LHCN-M2 (cell line): Measurements from ENCODE around the gene BAZ1A. TPM values are rescaled to one million over a fixed set of nuclear protein-coding genes. Genes with fewer than 3 reads are reported as not detected.

Source experiments
- DNase-seq: peaks from one replicate; pipeline ENCODE4 v3.0.0-alpha.2; 2012; ENCODE audit warnings: low read depth
- total RNA-seq: library from RNA; depleted of rRNA; stranded (reverse); fragments of >200 nt; gene quantifications from 2 replicates; pipeline ENCODE4 v1.2.3, GENCODE V29; 2014; rRNA removed

BAZ1A gene
- total RNA-seq, 1 experiment from 2014 or later, result 39.4 TPM

DNA sequence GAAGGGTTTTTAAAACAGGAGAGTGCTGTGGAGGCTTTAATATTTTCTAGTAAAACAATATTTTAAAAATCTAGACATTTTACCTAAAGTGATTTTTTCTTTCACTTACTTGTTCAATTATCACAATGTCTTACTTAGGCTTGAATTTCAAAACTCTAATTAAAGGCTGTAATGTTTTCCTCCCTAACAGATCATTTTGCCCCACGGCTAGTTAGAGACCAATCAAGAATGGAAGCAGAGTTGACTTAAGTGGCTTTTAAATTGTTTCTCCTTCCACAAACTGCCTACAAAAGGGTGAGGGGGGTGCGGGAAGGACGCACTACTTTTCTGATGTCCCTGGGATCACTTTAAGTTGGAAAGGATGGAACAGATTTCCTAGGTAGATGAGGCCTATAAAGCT lies 151.3 kb downstream of the BAZ1A start:
- no peak for DNase-seq

DNA sequence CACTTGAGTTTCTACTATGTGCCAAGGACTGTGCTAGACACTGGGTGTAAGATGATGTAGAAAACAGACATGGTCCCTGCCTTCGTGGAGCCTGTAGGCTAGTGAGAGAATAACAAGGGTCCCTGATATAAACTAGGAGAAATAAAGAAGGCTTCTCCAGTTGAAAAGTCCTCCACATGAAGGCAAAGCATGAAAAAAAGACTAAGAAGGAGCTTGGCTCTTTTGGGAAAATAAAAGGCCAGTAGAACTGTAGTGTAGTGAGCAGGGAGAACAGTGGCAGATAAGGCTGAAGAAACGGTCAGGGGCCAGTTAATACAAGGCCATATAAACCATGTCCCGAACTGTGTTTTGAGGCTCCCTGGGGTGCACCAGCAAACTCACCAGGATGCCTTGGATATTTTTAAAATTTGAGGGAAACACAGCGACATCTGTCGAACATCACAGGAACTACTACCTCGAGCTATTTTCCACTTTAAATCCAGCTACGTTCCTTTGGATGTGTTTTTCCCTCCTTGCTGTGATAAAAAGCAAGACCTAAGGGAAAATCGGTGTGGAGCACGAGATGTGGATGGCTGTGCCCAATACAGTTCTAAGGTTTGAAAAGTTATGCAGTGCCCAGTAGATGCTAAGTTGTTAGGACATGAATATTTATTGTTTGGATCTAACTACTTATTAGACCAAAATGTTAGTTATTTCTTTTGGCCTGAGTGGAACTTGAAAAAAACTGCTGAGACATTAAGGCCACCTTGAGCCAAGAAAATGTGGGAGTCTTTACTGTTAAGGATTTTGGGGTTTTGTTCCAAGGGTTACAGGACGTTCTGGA lies 152.2 kb downstream of the BAZ1A start:
- peak; percentile 71 for DNase-seq

DNA sequence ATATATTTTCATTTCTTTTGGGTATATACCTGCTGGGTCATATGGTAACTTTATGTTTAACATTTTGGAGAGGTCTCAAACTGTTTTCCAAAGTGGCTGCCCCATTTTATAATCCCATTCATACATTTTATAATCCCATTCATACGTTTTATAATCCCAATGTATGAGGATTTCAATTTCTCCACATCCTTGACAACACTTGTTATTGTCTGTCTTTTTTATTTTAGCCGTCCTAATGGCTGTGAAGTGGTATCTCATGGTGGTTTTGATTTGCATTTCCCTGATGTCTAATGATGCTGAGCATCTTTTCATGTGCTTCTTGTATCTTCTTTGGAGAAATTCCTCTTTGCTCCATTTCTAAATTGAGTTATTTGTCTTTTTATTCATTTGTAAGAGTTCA lies 154.0 kb downstream of the BAZ1A start:
- DNase-seq, result no peak

GRCh38 chr14:34718750-34719304 lies 156.3 kb downstream of the BAZ1A start:
- DNase-seq, result peak; percentile 67

DNA sequence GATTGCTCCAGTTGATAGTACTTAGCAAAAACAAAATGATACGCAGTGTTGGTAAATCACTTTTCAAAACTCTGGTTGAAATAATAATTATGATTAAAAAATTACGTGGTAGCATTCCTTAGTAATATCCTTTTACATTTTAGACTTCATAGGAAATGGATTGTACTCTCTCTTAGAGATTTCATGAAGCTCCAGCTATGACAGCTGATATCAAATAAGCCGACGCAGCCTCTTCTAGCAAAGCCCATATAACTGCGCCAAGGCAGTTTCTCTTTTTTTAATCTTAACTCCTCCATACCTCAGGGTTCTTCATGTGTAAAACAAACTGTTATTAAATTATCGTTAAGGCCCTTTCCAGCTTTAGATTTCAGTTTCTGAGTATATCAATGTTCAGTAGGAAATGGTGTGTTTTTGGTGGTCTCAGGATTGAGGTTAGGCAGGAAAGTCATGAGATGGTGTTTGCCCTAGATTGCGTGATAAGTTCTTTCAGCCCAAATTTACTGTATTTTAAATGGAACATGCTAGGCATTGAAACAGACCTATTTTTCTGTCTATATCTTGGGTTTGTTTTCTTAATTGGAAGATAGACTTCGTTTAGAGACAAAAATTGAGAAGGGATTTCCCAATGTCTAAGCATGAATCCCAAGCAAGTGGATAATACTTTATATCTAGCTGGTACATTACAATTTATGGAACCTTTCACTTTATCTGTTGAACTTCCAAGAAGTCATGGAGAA lies 159.9 kb downstream of the BAZ1A start:
- DNase-seq, result no peak

DNA sequence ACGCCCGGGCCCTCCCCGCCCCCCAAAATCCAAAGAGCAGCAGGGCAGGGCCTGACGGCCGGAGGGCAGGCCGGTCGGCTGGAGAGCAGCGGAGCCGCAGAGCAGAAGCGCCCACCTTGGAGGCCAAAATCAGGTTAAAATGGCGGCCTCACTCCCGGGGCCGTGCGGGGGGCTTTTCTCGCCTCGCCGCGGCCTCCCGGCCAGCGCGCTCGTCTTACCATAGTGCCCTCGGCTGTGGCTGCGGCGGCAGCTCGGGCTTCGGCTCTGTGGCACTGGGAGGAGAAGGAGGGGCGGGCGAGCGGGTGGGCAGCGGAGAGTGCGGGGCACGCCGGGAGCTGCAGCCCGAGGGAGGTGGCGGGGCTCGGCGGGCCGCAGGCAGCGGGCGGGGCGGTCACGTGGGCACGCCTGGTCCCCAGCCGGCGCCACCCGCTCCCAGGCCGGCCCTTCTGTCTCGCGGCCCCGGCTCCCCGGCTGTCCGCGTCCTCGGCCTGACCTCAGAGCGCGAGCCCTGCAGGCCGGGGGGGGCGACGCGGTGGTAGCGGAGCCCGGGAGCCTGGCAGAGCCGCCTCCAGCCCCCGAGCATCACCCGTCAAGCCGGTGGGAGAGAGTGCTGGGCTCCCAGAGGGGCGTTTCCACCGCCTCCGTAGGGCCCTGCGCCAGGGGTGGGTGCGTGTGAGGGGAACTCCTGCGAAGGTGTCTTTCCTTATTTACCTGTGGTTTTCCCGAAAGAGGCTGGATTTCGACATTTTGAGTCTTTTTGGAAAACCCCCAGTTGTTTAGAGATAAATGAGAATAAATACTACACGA lies 160.6 kb downstream of the BAZ1A start, which contains the start of gene CFL2:
TSS of gene CFL2 (minus strand) at position 274 of the 807 bp plus-strand sequence. CDS start at position 221, 53 bp downstream.
- DNase-seq, result peak; percentile 77

DNA sequence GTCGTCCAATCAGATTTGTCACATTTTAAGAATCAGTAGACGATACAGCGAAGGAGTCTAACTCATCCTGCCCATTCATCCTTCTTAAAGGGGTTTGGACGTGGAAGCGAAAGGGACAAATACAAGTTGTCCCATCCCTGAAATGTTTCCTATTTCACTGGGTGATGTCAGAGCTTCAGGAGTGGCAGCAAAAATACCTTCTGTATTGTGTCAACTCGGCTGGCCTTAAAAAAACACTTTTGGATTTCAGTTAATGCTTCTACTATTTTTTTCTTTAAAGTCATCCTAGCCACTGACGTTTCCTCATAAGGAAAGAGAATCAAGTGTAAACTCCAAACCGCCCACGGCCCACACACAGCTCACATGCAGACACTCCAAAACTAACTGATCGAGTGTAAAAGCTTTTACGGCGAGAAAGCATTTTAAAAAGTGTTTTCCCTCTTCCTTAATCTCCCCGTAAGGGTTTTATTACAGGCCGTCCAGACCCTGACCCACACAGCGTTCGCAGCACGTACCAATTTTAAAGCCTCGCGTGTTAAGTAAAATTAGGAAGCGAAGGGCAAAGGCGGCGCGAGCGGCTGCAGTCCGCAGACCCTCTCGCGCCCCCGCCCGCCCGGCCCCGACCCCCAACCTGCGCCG lies 161.4 kb downstream of the BAZ1A start:
- peak; percentile 72 for DNase-seq

DNA sequence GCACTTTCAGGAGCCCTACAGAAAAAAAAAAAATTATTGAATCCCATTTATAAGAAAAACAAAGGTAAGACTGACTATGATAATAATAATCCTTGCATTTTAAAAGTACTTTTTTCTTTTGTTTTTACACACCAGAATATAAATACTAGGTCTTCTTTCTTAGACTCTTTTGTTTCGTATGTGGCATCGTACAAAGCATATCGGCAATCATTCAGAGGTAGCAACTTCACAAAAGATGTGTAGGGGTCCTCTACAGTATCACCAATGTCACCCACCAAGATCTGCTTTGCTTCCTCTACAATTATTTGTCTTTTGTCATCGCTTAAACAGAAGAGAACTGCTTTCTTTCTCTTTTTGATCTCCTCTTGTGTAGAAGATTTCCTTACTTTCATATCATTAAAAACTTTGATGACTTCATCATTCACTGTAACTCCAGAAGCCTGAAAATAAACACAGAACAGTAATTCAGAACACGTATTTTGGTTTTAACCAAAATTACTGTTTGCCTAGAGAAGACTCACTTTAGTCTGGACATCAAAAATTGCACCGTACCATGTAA lies 162.0 kb downstream of the BAZ1A start:
- DNase-seq, result no peak

DNA sequence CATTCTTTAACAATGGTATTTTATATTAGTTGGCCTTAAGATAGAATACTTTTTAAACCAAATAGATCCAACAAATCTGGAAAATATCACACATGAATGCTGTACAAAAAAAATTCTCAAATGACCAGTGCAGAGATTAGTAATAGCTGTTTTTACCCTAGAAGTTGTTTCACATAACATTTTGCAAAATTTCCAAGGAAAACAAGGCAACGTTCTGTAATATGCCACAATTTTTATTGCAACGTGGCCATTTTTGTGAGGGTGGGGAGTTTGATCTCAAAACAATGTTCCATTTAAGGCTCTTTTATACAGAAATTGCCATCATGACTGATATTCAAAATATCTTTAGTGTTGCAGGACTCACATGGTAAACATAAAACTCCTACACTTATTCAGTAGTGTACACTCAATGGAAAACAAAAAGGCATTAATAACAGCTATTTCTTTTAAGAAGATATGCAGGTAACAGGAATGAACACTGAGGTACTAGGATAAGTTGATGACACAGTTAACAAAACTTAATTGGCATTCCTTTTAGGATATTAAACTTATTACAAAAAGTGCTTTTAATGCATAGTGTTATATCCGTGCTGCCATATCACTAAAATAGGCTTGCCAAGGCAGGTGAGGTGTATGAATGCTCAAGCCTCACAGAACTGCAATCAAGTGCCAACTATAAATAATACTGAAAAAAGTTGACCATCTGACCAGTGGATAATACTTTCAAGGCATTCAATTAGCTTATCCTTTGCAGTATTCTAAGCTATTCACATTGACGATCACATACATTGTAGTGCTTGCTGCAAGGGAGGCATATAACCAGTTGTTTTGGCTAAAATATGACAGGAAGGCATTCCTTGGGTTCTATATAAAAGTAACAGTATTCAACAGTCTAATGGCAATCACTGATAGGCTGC lies 163.1 kb downstream of the BAZ1A start:
- DNase-seq, result no peak

GRCh38 chr14:34711169-34711568 lies 164.0 kb downstream of the BAZ1A start:
- DNase-seq, result peak; percentile 94

DNA sequence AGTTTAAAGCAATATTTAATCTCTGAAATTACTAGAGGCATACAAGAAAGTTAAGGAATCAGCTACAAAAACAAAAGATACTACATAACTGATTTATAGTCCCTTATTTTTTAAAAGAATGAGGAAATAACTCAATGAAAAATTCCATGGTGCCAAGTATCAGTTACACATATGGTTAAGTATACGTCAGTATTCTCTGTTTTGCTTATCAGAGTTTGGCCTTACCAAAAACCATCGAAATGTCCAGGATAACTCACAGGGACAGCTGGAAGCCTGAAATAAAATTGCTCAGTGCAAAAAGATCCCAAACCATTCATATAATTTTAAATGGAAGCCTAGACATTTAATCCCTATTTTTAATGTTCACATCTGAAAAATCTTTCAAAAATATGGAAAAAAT lies 164.4 kb downstream of the BAZ1A start:
- DNase-seq, result peak; percentile 81

DNA sequence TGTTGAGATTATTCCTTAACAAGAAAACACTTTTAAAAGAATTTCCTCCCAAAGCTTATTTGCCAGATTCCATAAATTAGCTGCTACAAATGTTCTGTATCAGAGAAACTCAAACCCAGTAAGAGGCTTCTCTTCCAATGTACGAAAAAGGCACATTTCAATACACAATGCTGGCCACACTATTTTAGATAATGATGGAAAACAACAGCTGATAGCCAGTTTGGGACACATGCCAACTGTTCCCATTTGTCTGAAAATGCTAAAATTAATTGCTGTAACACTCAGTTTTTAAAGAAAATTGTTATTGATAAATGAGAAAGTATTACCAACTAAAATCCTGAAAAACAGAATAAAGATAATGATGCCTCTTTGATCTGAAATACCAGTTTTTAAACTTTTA lies 165.2 kb downstream of the BAZ1A start:
- peak; percentile 77 for DNase-seq

DNA sequence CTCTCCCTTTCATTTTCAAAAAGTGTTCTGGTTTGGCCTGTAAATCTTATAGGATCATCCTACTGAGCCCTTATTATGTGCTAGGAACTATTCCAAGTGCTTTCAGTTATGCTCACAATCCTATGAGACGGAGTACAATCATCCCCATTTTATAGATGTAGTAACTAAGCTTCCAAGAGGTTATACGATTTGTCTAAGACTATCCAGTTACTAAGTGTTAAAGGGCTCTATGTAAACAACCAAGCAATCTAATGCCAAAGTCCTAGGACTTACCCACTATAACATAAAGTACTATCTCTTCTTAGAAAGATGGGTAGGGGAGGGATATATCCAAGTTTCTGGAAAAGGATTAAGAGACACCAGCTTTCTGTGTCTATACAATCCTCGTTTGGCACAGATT lies 167.4 kb downstream of the BAZ1A start:
- no peak for DNase-seq

Other genes with a start within 250 kb of the BAZ1A start
- 164 and 271 TPM in 2 replicates for gene SNX6, start 245.2 kb downstream of the BAZ1A start, total RNA-seq
- 126 and 151 TPM in 2 replicates for gene CFL2, start 160.8 kb downstream of the BAZ1A start, total RNA-seq
- gene SRP54, start 107.6 kb upstream of the BAZ1A start, total RNA-seq, result 75.8 and 81.1 TPM in 2 replicates
- gene FAM177A1, start 170.9 kb upstream of the BAZ1A start, total RNA-seq, result 58.6 and 61.2 TPM in 2 replicates
- 39.9 and 58.6 TPM in 2 replicates for gene PPP2R3C, start 246.6 kb upstream of the BAZ1A start, total RNA-seq
- 43.3 and 54.4 TPM in 2 replicates for gene PRORP, start 247.2 kb upstream of the BAZ1A start, total RNA-seq